Measurements from ENCODE around the gene GGTA1.

DNA sequence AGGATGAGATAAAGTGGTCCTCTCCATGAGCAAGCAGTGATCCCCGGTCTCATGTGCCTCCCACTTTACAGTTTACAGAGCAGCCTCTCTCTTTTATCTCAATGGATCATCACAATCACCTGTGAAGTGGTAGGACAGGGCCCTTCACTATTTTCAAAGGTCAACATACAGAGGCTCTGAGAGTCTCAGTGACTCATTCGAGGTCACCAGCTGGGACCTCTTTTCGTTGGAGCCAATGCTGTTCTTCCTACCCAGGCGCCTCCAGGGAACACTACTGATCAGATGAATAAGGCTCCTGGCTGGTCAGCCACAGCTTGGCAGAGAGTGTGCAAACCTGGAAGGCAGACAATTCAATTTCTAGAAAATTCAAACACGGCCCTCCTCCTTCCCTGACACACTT lies 16.6 kb downstream of the GGTA1 start:
- TF ChIP-seq, protein P1, sequence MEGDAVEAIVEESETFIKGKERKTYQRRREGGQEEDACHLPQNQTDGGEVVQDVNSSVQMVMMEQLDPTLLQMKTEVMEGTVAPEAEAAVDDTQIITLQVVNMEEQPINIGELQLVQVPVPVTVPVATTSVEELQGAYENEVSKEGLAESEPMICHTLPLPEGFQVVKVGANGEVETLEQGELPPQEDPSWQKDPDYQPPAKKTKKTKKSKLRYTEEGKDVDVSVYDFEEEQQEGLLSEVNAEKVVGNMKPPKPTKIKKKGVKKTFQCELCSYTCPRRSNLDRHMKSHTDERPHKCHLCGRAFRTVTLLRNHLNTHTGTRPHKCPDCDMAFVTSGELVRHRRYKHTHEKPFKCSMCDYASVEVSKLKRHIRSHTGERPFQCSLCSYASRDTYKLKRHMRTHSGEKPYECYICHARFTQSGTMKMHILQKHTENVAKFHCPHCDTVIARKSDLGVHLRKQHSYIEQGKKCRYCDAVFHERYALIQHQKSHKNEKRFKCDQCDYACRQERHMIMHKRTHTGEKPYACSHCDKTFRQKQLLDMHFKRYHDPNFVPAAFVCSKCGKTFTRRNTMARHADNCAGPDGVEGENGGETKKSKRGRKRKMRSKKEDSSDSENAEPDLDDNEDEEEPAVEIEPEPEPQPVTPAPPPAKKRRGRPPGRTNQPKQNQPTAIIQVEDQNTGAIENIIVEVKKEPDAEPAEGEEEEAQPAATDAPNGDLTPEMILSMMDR (IDR thresholded peaks at IDR 0.05; ENCODE audit: poor library complexity, severe bottlenecking), result no peak
- TF ChIP-seq EZH2 (IDR thresholded peaks at IDR 0.05; ENCODE audit: borderline replicate concordance, insufficient read depth, low read length, poor library complexity, severe bottlenecking) (no peak), TAF1 (IDR thresholded peaks at IDR 0.05; ENCODE audit: low read depth) (no peak), POLR2AphosphoS5 (IDR thresholded peaks at IDR 0.05) (no peak), SMC3 (conservative IDR thresholded peaks at IDR 0.05; ENCODE audit: poor library complexity) (no peak), MXI1 (conservative IDR thresholded peaks at IDR 0.05; ENCODE audit: poor library complexity, severe bottlenecking) (no peak)

Data from neural cell (in vitro differentiated cells).